ENCODE results near the gene HEMK1.

HEMK1 gene

GRCh38 chr3:50534681-50535330, 34.5 kb upstream of the HEMK1 start:
- TF ChIP-seq, protein P1, sequence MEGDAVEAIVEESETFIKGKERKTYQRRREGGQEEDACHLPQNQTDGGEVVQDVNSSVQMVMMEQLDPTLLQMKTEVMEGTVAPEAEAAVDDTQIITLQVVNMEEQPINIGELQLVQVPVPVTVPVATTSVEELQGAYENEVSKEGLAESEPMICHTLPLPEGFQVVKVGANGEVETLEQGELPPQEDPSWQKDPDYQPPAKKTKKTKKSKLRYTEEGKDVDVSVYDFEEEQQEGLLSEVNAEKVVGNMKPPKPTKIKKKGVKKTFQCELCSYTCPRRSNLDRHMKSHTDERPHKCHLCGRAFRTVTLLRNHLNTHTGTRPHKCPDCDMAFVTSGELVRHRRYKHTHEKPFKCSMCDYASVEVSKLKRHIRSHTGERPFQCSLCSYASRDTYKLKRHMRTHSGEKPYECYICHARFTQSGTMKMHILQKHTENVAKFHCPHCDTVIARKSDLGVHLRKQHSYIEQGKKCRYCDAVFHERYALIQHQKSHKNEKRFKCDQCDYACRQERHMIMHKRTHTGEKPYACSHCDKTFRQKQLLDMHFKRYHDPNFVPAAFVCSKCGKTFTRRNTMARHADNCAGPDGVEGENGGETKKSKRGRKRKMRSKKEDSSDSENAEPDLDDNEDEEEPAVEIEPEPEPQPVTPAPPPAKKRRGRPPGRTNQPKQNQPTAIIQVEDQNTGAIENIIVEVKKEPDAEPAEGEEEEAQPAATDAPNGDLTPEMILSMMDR (IDR thresholded peaks at IDR 0.05; ENCODE audit: insufficient read depth, low read depth, low read length, missing control alignments): no peak
- DNase-seq (ENCODE audit: low read depth): no peak
- H3K4me3 ChIP-seq (ENCODE audit: low read length): no peak overlapping the region

DNA sequence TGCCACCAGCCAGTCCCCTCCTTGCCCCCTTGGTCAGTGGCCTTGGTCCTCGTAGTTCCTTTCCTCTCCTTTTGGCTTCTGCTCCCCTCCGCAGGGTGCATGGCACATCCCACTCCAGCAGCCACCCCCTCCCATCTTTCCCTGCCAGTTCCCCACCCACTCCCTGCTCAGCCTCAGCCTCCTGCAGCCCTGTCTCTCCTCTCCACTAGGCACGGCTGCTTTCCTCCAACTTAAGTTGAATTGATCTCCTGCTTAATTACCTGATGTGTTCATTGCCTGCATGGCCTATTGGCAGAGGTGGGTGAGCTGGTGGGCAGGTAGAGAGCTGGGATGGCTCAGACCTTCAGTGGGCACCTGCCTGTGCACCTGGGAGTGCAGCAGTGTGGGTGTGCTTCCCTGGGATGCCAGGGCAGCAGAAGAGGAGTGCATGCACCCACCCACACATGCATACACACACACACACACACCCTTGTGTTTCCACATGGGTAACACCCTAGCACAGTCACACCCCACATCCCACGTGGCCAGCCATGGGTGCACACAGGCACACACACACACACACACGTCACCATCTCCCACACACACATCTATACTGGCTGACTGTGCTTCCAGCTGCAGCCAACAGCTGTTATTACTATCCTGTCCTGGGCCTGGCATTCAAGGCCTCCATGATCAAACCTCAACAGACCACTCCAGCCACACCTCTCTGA, 32.7 kb upstream of the HEMK1 start:
- peak; percentile 24 for DNase-seq (ENCODE audit: low read depth)
- H3K4me3 ChIP-seq (ENCODE audit: low read length): no peak overlapping the region
- TF ChIP-seq, protein P1 (IDR thresholded peaks at IDR 0.05; ENCODE audit: insufficient read depth, low read depth, low read length, missing control alignments): no peak

- no peak for DNase-seq (ENCODE audit: low read depth)
- TF ChIP-seq, protein P1 (IDR thresholded peaks at IDR 0.05; ENCODE audit: insufficient read depth, low read depth, low read length, missing control alignments): no peak
- H3K4me3 ChIP-seq (ENCODE audit: low read length): no peak overlapping the region
These were observed 31.7 kb upstream of the HEMK1 start for GRCh38 chr3:50537421-50538129.

- H3K4me3 ChIP-seq (ENCODE audit: low read length): no peak overlapping the region
- TF ChIP-seq, protein P1 (IDR thresholded peaks at IDR 0.05; ENCODE audit: insufficient read depth, low read depth, low read length, missing control alignments): no peak
- DNase-seq (ENCODE audit: low read depth): peak; percentile 60
These were observed 29.7 kb upstream of the HEMK1 start for GRCh38 chr3:50539356-50540286.

- TF ChIP-seq, protein P1 (IDR thresholded peaks at IDR 0.05; ENCODE audit: insufficient read depth, low read depth, low read length, missing control alignments): peak; percentile 94
- no peak overlapping the region for H3K4me3 ChIP-seq (ENCODE audit: low read length)
- DNase-seq (ENCODE audit: low read depth): peak; percentile 62
These were observed 26.9 kb upstream of the HEMK1 start for GRCh38 chr3:50542177-50543034.

All from epithelial cell of esophagus (primary cell).